HG03097 (cell line): ENCODE results near the gene NNMT.

Source experiments
- ATAC-seq: cut with Tn5 transposase; IDR thresholded peaks from one replicate; pipeline ENCODE4 v1.9.1; 2021; ENCODE audit not compliant: unreplicated experiment, low FRiP score

The NNMT gene

DNA sequence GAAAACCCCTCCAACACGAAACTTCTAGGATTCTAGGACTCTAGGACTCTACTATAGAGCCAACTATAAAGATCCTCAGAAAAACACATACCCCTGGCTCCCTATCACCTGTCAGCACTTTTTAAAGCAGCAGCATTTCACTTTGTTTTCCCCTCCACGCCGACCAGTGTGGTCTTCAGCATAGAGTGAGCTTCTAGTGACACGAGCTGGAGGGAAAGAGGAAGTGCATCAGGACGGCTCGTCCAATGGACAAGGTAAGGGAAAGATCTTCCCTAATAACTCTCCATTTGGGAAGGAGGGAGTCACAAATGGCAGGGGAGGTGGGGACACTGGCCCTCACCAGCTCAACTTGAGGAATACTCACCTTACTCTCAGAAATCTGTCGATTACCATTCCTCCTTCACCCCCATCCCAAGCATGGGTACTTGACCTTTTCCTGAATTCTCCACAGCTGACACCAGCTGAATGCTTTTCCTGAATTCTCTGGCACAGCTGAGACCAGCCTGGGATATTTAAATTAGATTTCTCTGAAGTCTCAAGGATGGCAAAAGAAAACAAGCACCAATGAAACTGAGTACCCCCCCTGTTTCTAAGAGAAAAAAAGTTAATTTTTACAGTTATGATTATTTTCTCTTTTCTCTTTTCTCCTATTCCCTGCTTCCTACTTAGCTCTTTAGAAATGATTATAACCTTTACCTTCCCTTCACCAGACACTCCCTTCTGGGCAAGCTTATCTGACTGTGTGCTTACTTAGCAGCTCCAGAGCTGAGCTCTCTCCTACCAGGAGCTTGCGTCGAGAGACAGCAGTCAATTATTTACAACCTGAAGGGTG is 33.3 kb upstream of the NNMT start:
- no peak for ATAC-seq

DNA sequence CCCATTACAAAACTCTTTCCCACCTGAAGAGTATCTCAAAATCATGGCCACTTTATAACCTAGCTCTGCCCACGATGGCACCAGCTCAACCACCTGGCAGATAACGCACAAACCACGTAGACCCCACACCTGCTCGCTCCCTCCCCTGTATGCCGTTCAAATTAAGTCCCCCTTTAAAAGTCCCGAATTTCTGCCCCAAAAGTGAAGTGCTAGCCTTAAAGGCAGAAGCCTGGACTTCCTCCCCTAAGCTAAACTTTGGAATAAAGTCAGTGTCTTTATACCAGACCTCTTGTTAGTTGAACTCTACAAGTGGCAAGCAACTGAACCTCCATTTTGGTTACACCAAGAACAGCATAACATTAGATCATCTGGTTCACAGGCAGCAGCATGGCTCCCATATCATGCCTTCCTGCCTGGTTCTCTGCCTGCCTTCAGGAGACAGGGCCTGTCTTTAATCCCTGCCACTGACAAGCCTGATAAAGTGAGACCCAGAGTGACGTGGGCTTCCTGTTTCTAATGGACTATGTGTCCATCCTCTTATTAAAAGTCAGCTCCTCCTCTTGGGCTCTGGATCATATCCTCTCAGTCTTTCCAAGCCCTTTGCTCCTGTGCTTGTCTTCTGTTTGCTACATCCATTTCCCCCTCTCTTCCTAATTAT is 32.6 kb upstream of the NNMT start:
- no peak for ATAC-seq

DNA sequence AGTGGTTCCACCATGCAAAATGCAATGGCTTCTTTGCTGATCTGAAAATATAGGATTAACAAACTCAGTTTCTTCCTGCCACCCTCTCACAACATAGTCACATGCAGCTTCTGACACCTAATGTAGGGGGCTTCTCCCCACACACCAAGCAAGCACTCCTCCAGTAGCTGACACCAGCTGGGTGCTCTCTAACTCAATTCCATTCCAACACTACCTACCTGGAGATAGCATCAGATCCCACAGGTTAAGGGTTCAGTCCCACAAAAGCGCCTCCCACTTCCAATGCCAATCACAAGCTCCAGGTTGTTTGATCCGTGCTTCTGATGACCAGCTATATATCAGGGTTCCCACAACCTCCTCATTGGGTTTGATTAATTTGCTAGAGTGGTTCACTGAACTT is 31.8 kb upstream of the NNMT start:
- no peak for ATAC-seq

DNA sequence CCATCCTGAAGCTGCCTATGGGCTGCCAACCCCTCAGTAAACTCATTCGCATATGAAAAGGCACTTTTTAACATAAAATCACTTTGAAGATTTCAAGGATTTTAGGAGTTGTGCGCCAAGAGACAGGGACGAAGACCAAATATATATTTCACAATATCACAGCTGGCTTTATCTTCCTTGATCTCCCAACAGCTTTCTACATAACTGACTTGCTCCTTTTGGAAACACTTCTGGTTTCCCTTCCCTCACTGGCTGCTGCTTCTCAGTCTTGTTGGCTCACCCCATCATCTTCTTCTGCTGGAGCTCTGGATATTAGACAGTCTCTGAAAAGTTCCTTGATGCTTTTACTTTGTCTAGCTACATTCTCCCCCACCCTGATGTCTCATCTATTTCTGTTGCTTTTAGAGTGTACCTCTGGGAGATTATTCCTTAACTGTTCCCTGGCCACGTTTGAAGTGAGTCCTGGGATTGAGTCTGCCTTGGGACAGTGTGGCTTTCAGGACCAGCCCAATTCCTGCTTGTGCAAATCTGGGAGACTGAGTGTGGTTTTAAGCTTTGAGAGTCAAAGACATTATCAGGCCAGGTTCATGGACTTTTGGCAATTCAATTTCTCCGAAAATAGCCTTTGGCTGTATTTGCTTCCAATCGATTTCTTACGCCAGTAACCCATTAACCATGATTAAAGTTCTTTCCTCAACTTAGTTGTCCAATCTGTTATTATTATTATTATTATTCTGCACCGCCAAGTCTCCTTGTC is 30.9 kb upstream of the NNMT start:
- ATAC-seq: no peak

DNA sequence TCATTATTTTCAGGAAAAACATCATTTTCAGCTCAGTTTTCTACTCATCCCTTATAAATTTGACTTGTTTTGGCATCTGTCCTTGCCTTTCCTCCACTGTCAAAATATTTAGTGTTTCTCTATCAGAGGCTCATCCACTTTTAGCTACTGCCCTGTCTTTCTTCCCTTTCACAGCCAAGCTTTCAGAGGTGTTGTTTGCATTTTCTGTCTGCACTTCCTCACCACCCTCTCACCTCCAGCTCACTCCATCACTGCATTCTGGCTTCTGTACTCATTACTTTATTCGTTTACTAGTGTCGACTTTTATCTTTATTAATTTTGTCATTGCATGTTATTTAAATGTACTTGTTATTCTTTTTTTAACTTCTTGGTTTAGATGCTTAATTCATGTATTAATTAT is 26.7 kb upstream of the NNMT start:
- no peak for ATAC-seq

DNA sequence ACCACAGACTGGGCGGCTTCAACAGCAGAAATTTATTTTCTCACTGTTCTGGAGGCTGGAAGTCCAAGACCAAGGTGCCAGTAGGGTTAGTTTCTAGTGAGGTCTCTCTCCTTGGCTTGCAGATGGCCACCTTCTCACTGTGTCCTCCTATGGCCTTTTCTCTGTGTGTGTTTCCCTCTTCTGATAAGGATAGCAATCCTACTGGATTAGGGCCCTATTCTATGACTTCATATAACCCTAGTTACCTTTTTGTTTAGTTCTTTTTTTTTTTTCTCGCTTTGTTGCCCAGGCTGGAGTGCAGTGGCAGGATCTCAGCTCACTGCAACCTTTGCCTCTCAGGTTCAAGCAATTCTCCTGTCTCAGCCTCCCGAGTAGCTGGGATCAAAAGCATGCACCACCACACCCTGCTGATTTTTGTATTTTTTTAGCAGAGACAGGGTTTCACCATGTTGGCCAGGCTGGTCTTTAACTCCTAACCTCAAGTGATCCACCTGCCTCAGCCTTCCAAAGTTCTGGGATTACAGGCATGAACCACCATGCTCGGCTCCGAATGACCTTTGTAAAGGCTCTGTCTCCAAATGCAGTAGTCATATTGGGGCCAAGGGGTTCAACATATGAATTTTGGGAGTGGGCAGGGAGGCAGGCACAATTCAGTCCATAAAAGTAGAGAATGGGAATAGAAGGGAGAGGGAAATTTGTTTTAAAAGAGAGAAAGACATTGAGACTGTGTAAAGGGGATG is 25.5 kb upstream of the NNMT start:
- ATAC-seq: no peak

DNA sequence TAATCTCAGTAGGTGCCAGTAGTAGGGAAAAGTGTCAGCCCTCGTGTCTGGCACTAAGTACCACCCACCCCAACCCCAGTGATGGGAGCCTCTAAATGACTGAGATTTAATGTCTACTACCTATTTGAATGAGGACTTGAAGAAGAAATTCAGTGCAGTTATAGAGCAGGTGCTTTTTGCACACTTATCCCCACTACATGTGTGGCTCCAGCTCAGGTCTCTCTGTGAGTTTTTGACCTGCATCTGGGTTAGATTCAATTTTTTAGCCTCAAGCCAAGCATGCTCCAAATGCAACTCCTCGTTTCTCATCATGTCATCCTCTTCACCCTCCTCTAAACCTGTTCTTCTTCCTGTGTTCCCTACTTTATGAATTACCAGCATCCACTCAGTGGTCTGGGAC is 24.9 kb upstream of the NNMT start:
- no peak for ATAC-seq

DNA sequence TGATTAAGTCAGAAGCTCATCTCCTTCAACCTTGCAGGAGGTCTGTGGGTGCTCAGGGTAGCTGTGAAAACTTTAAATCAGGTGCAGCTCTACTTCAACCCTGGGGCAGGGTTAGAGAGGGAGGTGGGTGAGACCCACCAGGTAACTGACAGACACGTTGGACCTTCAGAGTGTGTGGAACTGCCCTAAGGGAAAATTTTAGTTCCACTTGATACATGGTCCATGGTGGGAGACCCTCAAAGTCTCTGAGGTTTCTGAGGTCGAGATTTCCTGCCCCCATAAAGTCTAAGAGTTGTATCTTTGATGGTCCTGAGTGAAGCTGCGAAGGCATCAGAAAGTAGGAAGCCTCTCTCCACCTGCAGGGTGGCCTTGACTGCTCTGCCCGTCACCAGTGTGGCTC is 23.9 kb upstream of the NNMT start:
- ATAC-seq: no peak

DNA sequence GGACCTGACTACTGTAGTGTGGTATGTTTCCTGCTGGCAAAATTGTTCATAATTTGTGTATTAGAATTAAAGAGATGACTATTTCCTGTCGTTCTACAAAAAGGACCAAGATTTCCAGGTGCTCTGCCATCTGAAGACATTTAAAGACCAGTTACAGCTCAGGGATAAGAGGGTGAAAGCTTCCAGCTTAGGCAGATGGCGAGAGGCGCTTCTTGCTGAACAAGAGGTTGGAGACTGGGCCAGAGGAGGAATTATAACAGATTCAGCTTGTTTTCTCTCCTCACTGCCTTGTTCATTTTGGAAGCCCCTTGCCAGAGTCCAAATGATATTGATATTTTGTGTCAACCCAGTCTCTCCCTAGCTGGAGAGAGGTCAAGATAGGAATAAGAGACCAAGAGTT is 23.1 kb upstream of the NNMT start:
- no peak for ATAC-seq

DNA sequence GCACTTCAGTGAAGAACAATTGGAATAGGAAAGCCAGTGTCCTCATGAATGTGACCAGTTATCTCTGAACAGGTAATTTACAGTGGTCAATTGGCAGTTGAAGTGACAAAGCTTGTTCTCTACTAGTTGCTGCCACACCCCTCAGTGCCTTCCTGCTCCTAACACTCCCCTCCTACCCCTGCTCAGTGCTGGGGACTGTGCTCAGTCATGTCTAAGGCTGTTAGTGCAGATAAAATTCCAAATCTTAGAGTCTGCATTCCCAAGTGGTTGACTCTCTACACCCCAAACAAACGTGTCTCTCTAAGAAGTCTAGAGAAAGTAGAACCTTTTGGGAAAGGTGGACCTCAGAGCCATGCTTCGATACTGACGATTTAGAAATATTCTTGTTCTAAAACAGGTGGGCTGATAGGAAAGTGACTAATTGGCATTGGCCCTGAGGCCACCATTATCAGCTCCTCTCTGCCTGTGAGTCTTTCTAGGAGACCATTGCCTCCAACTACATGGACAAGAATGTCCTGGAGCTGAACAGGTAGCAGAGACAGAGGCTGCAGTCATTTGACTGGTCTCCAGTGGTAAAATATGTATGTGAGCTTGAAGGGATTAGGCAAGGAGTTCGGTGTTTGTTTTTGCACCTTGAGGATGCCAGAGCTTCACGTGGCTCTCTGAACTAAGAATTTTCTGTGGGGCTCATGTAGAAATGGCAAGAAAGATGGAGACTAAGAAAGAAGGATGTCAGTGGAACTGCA is 22.1 kb upstream of the NNMT start:
- ATAC-seq: no peak

DNA sequence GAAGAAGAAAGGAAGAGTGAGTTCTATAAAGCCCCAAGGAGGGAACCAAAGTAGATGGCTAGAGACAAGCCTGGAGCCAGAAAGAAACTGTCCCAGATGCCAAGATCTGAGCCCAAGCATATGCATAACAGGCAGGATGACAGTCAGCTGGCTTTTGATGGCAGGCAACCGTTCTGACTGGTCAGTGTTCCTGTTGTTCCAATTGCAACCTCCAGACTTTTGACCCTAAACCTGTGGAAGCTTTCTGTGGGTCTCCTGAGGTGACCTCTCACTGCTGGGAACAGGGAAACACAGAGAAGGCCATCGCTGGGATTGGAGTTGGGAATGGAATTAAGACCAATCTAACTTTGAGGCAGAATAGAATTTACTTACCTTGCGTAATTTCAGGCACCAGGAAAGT is 21.6 kb upstream of the NNMT start:
- ATAC-seq: no peak

DNA sequence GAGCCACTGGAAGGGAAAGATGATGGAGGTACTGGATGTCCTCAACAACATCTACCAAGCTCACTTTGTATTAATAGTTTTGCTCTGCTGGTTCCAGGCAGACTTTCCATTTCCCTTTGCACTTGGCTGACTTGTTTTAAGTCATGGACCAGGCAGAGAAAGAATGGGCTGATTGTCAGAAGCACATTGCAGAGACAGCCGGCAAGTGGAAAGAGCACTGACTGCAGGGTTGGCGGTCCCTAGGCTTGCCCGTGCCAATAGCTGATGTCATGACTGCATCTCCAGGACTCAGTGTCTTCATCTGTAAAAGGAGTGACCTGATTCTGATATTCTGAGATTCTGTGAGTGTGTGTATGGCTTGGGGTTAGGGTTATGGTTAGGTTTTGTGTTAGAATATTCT is 20.9 kb upstream of the NNMT start:
- no peak for ATAC-seq

DNA sequence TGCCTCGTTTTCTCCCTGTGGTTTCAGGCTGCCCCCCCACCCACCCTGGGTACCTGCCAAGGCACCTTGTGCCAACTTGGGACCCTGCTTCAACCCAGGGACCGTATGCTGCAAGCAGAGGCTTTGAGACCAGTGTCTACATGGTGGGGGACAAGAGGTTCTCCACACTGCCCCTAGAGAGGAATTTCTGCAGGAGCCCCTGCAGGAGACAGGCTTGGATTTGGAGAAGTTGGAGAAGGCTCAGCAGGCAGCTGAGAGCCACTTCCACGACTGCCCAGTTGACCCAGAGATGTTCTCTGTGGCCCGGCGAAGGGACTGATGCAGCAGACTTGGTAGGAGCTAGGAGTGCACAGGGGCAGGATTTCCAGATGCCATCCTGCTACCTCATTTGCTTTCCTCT is 20.1 kb upstream of the NNMT start:
- ATAC-seq: no peak

DNA sequence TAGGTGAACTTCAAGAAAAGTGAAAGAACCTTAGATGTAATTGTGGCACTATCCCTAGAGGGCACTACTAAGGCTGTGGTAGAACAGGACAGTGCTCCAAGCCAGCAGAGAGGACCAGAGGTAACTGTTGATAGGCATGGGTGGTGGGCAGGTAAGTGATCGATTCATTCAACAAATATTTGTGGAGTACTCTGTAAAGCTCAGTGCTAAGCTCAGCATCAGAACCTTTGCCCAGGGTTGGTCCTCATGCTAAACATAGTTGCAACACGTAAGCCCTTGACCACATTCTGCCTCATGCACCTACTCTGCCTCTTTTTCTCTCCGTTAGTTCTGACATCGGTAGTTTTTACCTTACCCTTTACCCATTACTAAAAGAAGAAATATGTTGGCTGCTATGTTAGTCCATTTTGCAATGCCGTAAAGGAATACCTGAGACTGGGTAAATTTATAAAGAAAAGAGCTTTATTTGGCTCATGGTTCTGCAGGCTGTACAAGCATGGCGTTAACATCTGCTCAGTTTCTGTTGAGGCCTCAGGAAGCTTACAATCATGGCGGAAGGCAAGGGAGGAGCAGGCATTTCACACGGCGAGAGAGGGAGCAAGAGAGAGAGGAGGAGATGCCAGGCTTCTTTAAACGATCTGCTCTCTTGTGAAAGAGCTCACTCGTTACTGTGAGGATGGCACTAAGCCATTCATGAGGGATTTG is 18.4 kb upstream of the NNMT start:
- no peak for ATAC-seq

DNA sequence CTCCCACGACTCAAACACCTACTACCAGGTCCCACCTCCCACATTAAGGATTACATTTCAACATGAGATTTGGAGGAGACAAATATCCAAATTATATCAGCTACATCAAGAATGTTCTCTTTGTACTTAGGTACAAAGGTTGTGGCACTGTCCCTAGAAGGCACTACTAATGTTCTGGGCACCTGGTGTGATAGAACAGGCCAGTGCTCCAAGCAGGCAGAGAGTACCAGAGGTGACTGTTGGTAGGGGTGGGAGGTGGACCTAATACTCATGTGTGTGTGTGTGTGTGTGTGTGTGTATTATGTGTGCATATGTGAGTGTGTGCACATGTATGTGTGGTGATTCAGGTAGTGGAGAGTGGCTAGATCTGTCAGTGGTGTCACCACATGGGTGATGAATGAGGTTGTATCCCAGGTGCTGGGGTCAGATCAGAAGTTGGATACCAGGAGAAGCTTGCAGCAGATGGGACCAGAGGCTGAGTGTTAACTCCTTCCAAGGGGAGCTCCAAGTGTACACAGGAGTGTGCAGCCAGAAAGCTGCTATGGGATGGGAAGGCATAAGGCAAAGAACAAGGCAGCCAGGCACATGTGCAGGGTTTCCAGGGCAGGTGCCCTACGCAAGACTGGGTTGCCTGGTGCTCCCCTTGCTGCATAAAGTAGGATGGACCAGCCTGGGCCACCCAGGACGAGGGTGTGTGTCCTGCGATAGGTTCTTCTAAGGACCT is 17.7 kb upstream of the NNMT start:
- no peak for ATAC-seq

DNA sequence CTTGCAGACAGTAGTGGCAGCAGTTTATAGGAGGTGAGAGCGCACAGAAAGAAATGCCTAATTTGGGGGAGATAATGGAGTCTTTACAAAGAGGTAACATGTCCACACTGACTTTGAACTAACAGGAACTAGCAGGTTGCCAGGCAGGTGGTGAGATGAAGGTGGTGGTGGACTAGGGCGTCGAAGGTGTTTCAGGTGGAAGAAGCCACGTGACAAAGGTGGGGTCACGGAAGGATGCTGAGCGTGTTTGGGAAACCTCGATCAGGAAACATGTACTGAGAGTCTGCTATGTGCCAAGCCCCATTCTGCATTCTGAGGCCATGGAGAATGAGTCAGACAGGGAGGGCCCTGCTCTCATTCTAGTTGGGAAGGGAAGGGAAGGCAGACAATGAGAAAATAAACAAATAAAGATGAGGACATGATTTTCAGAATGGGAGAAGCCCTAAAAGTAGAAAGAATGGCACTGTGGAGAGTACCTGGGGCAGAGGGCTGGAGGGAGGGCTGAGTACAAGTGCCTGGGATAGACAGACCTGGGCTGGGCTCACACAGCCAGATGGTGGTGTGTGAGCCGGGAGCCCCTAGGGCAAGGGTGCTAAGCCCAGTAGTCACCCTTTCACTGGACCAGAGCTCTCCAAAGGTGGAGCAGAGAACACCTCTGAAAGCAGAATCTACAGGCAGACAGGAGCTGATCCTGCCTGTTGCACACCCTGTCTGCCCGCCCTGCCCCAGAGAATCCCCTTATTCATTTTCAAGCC is 16.2 kb upstream of the NNMT start:
- no peak for ATAC-seq

DNA sequence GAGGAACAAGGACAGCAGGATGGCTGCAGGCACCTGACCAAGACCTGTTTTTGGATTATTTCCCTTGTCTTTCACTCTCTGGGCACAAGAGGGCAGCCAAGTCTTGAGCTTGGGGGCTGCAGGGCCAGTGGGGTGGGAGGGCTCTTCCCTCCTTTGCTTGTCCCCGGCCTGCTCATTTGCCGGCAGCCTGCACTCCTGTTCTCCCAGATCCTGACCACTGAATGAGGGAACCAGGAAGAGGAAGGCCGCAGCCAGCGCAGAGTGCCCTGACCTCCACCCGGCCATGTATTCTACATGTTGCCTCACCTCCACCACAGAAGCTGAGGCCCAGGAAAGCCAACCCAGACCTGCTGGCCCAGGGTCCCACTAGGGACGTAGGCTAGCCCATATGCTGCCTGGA is 15.5 kb upstream of the NNMT start:
- no peak for ATAC-seq

DNA sequence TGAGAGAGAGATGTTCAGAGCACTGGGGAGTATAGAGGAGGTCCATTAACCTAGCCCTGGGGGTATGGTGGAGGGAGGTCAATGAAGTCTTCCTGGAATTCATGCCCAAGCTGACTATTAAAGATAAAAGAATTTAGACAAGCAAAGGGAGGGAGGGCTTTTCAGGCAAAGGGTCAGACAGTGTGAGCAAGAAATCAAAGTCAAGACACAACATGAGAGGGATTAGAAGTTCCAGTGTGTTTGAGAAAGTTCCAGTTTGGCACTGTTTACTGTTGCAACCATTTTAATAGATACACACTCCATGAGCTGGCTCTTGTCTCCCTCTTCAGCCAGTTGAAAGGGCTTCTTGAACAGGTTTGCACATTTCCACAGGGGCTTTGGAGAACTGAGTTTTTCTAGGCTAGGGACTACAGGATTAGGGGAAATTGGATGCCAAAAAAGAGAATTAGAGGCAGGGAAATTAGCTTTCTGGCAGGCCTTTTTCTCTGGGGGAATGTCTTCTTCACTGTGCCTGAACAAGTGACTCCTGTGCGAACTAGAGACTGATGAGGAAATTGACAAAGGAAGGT is 14.7 kb upstream of the NNMT start:
- no peak for ATAC-seq
